Tongue (tissue), 3 donors: ENCODE results near the gene MARCHF6. TPM values are rescaled to one million over a fixed set of nuclear protein-coding genes. Genes with fewer than 3 reads are reported as not detected.
"Not testable (repeated sequence)": the region's sequence is repeated elsewhere in the genome, so short reads cannot be mapped to it uniquely, and the experiment has no call there.

Experiments
- DNase-seq: peaks from one replicate; pipeline ENCODE4 v3.0.0-alpha.2; 2015
- small RNA-seq: library from RNA; depleted of rRNA; stranded (forward); fragments of <200 nt; gene quantifications from one replicate; pipeline ENCODE3, GENCODE V24; 2014; ENCODE audit warnings: low replicate concordance
- total RNA-seq: library from RNA; depleted of rRNA; stranded (reverse); fragments of >200 nt; gene quantifications from one replicate; pipeline ENCODE4 v1.2.3, GENCODE V29; 2014

The MARCHF6 gene
- total RNA-seq, 1 donor from 2014 or later = 133 TPM

- no peak for DNase-seq
Measured at GRCh38 chr5:10376544-10376943, 23.0 kb downstream of the MARCHF6 start.

GRCh38 chr5:10377081-10377480, 23.6 kb downstream of the MARCHF6 start:
- no peak for DNase-seq

GRCh38 chr5:10381803-10382202, 28.3 kb downstream of the MARCHF6 start:
- DNase-seq = no peak

GRCh38 chr5:10384483-10384882, 31.0 kb downstream of the MARCHF6 start:
- DNase-seq = no peak

- no peak for DNase-seq
Measured at GRCh38 chr5:10387690-10388089, 34.2 kb downstream of the MARCHF6 start.

GRCh38 chr5:10391130-10391529, 37.6 kb downstream of the MARCHF6 start:
- DNase-seq = no peak

GRCh38 chr5:10392567-10393328, 39.3 kb downstream of the MARCHF6 start:
- DNase-seq = not testable (repeated sequence)

- no peak for DNase-seq
Measured at GRCh38 chr5:10393491-10393890, 40.0 kb downstream of the MARCHF6 start.

GRCh38 chr5:10396552-10396951, 43.1 kb downstream of the MARCHF6 start:
- no peak for DNase-seq

GRCh38 chr5:10399839-10400238, 46.3 kb downstream of the MARCHF6 start:
- no peak for DNase-seq

GRCh38 chr5:10400411-10400810, 46.9 kb downstream of the MARCHF6 start:
- DNase-seq = no peak

- DNase-seq = no peak
Measured at GRCh38 chr5:10400831-10401230, 47.3 kb downstream of the MARCHF6 start.

- DNase-seq = no peak
Measured at GRCh38 chr5:10401498-10401897, 48.0 kb downstream of the MARCHF6 start.

Small RNAs within 50 kb of the gene (small RNA-seq; reads per million reads assigned to genes)
- not detected for gene RF00019

Other genes with a start within 250 kb of the MARCHF6 start
- gene ATPSCKMT, start 103.8 kb upstream of the MARCHF6 start, total RNA-seq = 27.9 TPM
- 211 TPM for gene CCT5, start 103.4 kb upstream of the MARCHF6 start, total RNA-seq
- gene CMBL, start 45.8 kb upstream of the MARCHF6 start, total RNA-seq = 42.9 TPM
- gene ROPN1L, start 88.2 kb downstream of the MARCHF6 start, total RNA-seq = 0.41 TPM
- 8.1 TPM for gene ANKRD33B, start 210.4 kb downstream of the MARCHF6 start, total RNA-seq